Bronchial epithelial cell (primary cell): Measurements from ENCODE around the gene DAZAP1. TPM values are rescaled to one million over a fixed set of nuclear protein-coding genes. Genes with fewer than 3 reads are reported as not detected.

Experiments used
- DNase-seq: peaks from one replicate; pipeline ENCODE4 v3.0.0-alpha.2; 2010; ENCODE audit warnings: low read depth
- FAIRE-seq: peaks from 2 replicates; lab custom pipeline; 2011; peaks lifted over from hg19 to GRCh38; lab: Jason Lieb, UNC
- H3K27me3 ChIP-seq: 2 replicates; pipeline ENCODE4 v1.5.1; 2011; ENCODE audit warnings: low read length; ENCODE audit not compliant: control insufficient read depth, insufficient read depth
- H3K36me3 ChIP-seq: 2 replicates; pipeline ENCODE4 v1.5.1; 2011; ENCODE audit warnings: low read length; ENCODE audit not compliant: control insufficient read depth, insufficient read depth
- H3K4me3 ChIP-seq: 2 replicates; pipeline ENCODE4 v1.5.1; 2011; ENCODE audit warnings: mild to moderate bottlenecking, low read depth, low read length, control low read depth
- total RNA-seq: library from RNA; depleted of rRNA; stranded (reverse); fragments of >200 nt; gene quantifications from 2 replicates; pipeline ENCODE4 v1.2.1, GENCODE V29; 2014
- TF ChIP-seq, protein P1 (sequence below): IDR thresholded peaks from 2 replicates; pipeline ENCODE4 v1.5.1; 2011; ENCODE audit warnings: mild to moderate bottlenecking, moderate library complexity, low read length, control low read depth, inconsistent platforms; ENCODE audit not compliant: insufficient read depth, severe bottlenecking

Gene DAZAP1
- total RNA-seq, 1 donor from 2014 or later = 115 TPM

GRCh38 chr19:1390890-1391423 lies 16.4 kb upstream of the DAZAP1 start:
- Histone ChIP-seq H3K4me3 (no peak overlapping the region), H3K36me3 (peaks cover 19% of the 10 kb centered on the region), H3K27me3 (no peaks in the 10 kb centered on the region)
- DNase-seq = no peak
- no peak for FAIRE-seq
- TF ChIP-seq, protein P1, sequence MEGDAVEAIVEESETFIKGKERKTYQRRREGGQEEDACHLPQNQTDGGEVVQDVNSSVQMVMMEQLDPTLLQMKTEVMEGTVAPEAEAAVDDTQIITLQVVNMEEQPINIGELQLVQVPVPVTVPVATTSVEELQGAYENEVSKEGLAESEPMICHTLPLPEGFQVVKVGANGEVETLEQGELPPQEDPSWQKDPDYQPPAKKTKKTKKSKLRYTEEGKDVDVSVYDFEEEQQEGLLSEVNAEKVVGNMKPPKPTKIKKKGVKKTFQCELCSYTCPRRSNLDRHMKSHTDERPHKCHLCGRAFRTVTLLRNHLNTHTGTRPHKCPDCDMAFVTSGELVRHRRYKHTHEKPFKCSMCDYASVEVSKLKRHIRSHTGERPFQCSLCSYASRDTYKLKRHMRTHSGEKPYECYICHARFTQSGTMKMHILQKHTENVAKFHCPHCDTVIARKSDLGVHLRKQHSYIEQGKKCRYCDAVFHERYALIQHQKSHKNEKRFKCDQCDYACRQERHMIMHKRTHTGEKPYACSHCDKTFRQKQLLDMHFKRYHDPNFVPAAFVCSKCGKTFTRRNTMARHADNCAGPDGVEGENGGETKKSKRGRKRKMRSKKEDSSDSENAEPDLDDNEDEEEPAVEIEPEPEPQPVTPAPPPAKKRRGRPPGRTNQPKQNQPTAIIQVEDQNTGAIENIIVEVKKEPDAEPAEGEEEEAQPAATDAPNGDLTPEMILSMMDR = no peak

DNA sequence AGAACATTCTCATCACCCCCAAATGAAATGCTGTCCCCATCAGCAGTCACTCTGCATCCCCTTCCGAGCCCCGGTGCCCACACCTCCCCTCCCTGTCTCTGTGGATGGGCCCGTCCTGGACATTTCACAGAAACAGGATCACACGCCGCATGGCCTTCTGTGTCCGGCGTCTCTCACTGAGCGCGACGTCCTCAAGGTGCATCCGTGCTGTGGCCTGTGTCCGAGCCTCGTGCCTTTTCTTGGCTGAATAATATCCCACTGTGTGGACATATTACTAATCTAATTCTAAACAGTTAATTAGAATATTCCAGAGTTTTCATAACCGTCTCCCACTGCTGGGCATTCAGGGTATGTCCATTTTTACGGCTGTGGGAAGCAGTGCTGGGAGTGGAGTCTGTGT lies 15.0 kb upstream of the DAZAP1 start:
- DNase-seq = no peak
- Histone ChIP-seq H3K27me3 (no peaks in the 10 kb centered on the region), H3K36me3 (peaks cover 19% of the 10 kb centered on the region), H3K4me3 (no peak overlapping the region)
- TF ChIP-seq, protein P1 = no peak
- FAIRE-seq = no peak

- no peak for FAIRE-seq
Measured at GRCh38 chr19:1392939-1393530, 14.4 kb upstream of the DAZAP1 start.

GRCh38 chr19:1393841-1394240 lies 13.5 kb upstream of the DAZAP1 start:
- FAIRE-seq = no peak
- no peak for DNase-seq
- Histone ChIP-seq H3K36me3 (peaks cover 17% of the 10 kb centered on the region), H3K27me3 (no peaks in the 10 kb centered on the region), H3K4me3 (no peak overlapping the region)
- TF ChIP-seq, protein P1 = no peak

More at GRCh38 chr19:1392939-1393530, 14.4 kb upstream of the DAZAP1 start:
- no peak for DNase-seq
- Histone ChIP-seq H3K4me3 (no peak overlapping the region), H3K27me3 (no peaks in the 10 kb centered on the region), H3K36me3 (peaks cover 19% of the 10 kb centered on the region)
- TF ChIP-seq, protein P1 = no peak

DNA sequence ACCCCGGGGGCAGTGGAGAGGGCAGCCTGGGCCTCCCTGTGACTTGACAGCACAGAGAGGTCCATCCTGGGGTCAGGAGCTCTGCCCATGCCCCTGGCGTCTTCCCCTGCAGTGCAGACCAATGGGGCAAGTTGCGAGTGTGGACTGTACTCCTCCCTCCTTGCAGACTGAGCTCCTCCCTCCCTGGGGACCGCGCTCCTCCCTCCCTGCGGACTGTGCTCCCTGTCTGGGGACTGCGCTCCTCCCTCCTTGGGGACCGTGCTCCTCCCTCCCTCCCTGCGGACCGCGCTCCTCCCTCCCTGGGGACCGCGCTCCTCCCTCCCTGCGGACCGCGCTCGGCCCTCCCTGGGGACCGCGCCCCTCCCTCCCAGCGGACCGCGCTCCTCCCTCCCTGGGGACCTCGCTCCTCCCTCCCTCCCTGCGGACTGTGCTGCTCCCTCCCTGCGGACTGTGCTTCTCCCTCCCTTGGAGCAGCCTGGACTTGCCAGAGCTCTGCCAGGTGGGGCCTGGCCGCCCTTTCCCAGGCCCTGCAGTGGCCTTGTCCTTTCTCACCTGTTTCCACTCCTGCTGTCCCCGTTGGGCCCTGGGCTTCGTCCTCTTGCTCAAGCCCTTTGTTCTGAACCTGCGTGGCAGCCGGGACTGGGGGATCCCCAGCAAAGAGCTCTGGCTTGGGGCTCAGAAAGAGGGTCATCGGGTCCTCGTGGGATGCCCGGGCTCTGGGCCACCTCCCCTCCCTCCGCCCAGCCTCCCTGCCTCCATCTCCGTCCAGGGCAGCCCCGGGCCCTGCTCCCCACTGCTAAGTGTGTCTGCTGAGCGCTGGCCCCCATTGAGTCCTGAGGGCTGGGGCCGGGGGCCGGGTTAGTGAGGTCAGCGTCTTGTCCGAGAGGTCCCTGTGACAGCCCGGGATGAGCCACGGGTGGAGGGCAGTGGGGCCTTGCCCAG lies 12.9 kb upstream of the DAZAP1 start:
- Histone ChIP-seq H3K36me3 (peaks cover 12% of the 10 kb centered on the region), H3K27me3 (no peaks in the 10 kb centered on the region), H3K4me3 (no peak overlapping the region)
- no peak for FAIRE-seq
- TF ChIP-seq, protein P1 = no peak
- DNase-seq = peak; percentile 30
